B cell (primary cell): ENCODE results near the gene GRK6. TPM values are rescaled to one million over a fixed set of nuclear protein-coding genes. Genes with fewer than 3 reads are reported as not detected.

ENCODE experiments used
- ATAC-seq: fragments of 200-7000 bp; cut with Tn5 transposase; one replicate; pipeline ENCODE4 v1.10.0; 2021; ENCODE audit warnings: low read depth, mild to moderate bottlenecking, moderate number of reproducible peaks, moderate library complexity
- CTCF ChIA-PET: fragments of 350-600 bp; sonication (Branson Sonifier 250); formaldehyde crosslinking; loops from one replicate; lab custom pipeline; 2021; ENCODE audit warnings: antibody characterized with exemption, inconsistent platforms; lab: Charles Lee
- POLR2A ChIA-PET: fragments of 350-600 bp; sonication (Branson Sonifier 250); formaldehyde crosslinking; loops from one replicate; lab custom pipeline; 2021; ENCODE audit warnings: antibody characterized with exemption; lab: Charles Lee
- DNase-seq: peaks from one replicate; pipeline ENCODE4 v3.0.0; 2013
- H2AFZ ChIP-seq: 2 replicates; pipeline ENCODE4 v1.6.1; 2012; ENCODE audit warnings: mild to moderate bottlenecking, low read depth, low read length; ENCODE audit not compliant: insufficient read depth, poor library complexity, severe bottlenecking
- H3K27ac ChIP-seq, 2 donors: 1 replicate in 1 of 2; 2 replicates in 1 of 2; pipeline ENCODE4 v1.5.1; 2012 to 2013; ENCODE audit warnings: low read length in 2 of 2, mild to moderate bottlenecking in 2 of 2, moderate library complexity in 1 of 2
- H3K27me3 ChIP-seq, 4 experiments: fragments of 200-600 bp in 1 of 4; sonication (generic) in 1 of 4; replicated peaks in 1 of 4; 1 replicate in 2 of 4; 2 replicates in 2 of 4; pipeline versions ENCODE4 v1.6.1 to v1.7.0; 2013 to 2016; ENCODE audit warnings: low read length in 3 of 4, mild to moderate bottlenecking in 2 of 4, mixed read lengths in 1 of 4, moderate library complexity in 1 of 4; ENCODE audit not compliant: insufficient read depth in 4 of 4, control insufficient read depth in 3 of 4; ENCODE audit errors: control extremely low read depth in 1 of 4
- H3K36me3 ChIP-seq, 2 experiments: replicated peaks in 1 of 2; 1 replicate in 1 of 2; 2 replicates in 1 of 2; pipeline versions ENCODE4 v1.6.1 to v1.7.1; 2013; ENCODE audit warnings: low read length in 1 of 2; ENCODE audit not compliant: insufficient read depth in 2 of 2, control insufficient read depth in 1 of 2; ENCODE audit errors: control extremely low read depth in 1 of 2, extremely low read depth in 1 of 2
- H3K4me1 ChIP-seq, 2 donors: fragments of 200-600 bp in 1 of 2; sonication (generic) in 1 of 2; 1 replicate in 1 of 2; 2 replicates in 1 of 2; pipeline versions ENCODE4 v1.5.1 to v1.6.1; 2013 to 2017; ENCODE audit warnings: low read length in 2 of 2; ENCODE audit not compliant: control insufficient read depth in 2 of 2, insufficient read depth in 2 of 2
- H3K4me2 ChIP-seq: replicated peaks from 2 replicates; pipeline ENCODE3; 2012; ENCODE audit warnings: mild to moderate bottlenecking, low read depth, low read length; ENCODE audit not compliant: poor library complexity, severe bottlenecking
- H3K4me3 ChIP-seq, 5 experiments: fragments of 200-600 bp in 1 of 5; sonication (generic) in 1 of 5; 1 replicate in 3 of 5; 2 replicates in 2 of 5; pipeline versions ENCODE4 v1.5.1 to v1.7.0; 2011 to 2016; ENCODE audit warnings: low read length in 4 of 5, mild to moderate bottlenecking in 4 of 5, low read depth in 2 of 5, control low read depth in 1 of 5, moderate library complexity in 1 of 5; ENCODE audit not compliant: insufficient read depth in 1 of 5; ENCODE audit errors: control extremely low read depth in 1 of 5, extremely low read depth in 1 of 5
- H3K79me2 ChIP-seq: fragments of 200-600 bp; sonication (generic); one replicate; pipeline ENCODE4 v1.6.0; 2016; ENCODE audit warnings: low read length; ENCODE audit not compliant: control insufficient read depth, insufficient read depth
- H3K9ac ChIP-seq: fragments of 200-600 bp; sonication (generic); 2 replicates; pipeline ENCODE4 v1.6.1; 2017; ENCODE audit warnings: mild to moderate bottlenecking, low read length, moderate library complexity
- H3K9me3 ChIP-seq, 3 donors: one replicate each; pipeline versions ENCODE4 v1.6.1 to v1.7.1; 2013; ENCODE audit warnings: low read length in 2 of 3; ENCODE audit not compliant: control insufficient read depth in 2 of 3, insufficient read depth in 1 of 3; ENCODE audit errors: control extremely low read depth in 1 of 3
- H4K20me1 ChIP-seq: 2 replicates; pipeline ENCODE4 v1.6.0; 2012; ENCODE audit warnings: mild to moderate bottlenecking, low read length; ENCODE audit not compliant: insufficient read depth, control insufficient read depth, poor library complexity, severe bottlenecking
- H3K27ac Mint-ChIP-seq: one replicate; pipeline ENCODE4 v1.8.0; 2021; ENCODE audit warnings: mixed read lengths
- H3K27me3 Mint-ChIP-seq: one replicate; pipeline ENCODE4 v1.8.0; 2021; ENCODE audit warnings: mixed read lengths
- H3K4me1 Mint-ChIP-seq: one replicate; pipeline ENCODE4 v1.8.0; 2021; ENCODE audit warnings: mixed read lengths
- H3K4me3 Mint-ChIP-seq: one replicate; pipeline ENCODE4 v1.8.0; 2021; ENCODE audit warnings: mixed read lengths
- H3K9me3 Mint-ChIP-seq: one replicate; pipeline ENCODE4 v1.8.0; 2022; ENCODE audit warnings: mixed read lengths; ENCODE audit not compliant: insufficient read depth
- CTCF ChIP-seq: fragments of 200-600 bp; IDR thresholded peaks from one replicate; pipeline ENCODE4 v1.8.0; 2022; ENCODE audit warnings: antibody characterized with exemption, mild to moderate bottlenecking
- EZH2 ChIP-seq: IDR thresholded peaks from 2 replicates; pipeline ENCODE4 v1.6.1; 2012; ENCODE audit warnings: borderline replicate concordance, low read depth, mild to moderate bottlenecking, moderate library complexity, low read length; ENCODE audit not compliant: insufficient read depth, poor library complexity, severe bottlenecking
- WGBS: methylation state at CpG from one replicate; pipeline ENCODE4 v1.1.5; 2013; ENCODE audit warnings: missing lambda C conversion rate; ENCODE audit not compliant: insufficient coverage; 5-methylcytosine and 5-hydroxymethylcytosine counted together
- intact Hi-C: fragments of 100-400 bp; cut with micrococcal nuclease; formaldehyde crosslinking; loops from one replicate; pipeline ENCODE4 v1.10.0; 2022
- polyA plus RNA-seq: library from polyadenylated mRNA; depleted of rRNA; stranded (reverse); fragments of >200 nt; gene quantifications from 2 replicates; pipeline ENCODE4 v1.2.3, GENCODE V29; 2012
- total RNA-seq, 2 donors: library from RNA; stranded (reverse); fragments of 120-200 nt in 1 of 2; gene quantifications; 1 replicate in 1 of 2; 2 replicates in 1 of 2; pipeline versions ENCODE4 v1.2.3 to v1.2.4, GENCODE V29; 2013 to 2022

GRK6 gene
- total and polyA plus RNA-seq, 2 donors (not counting 1 experiment from before 2014, with no cell fraction given) = 155 to 173 TPM

GRCh38 chr5:177462021-177462670, 35.7 kb downstream of the GRK6 start:
- Histone ChIP-seq H3K4me2 (no peak overlapping the region), H3K9ac (no peak overlapping the region), H3K27me3 (no peaks in the 10 kb centered on the region), H3K9me3 (peaks cover 0 to 3% (median 0%) of the 10 kb centered on the region in 3 donors), H3K27ac (no peak overlapping the region), H3K36me3 (no peaks in the 10 kb centered on the region), H3K79me2 (no peaks in the 10 kb centered on the region), H4K20me1 (peaks cover under 1% of the 10 kb centered on the region), H2AFZ (no peak overlapping the region), H3K4me3 (no peak overlapping the region), H3K4me1 (peaks cover 0 to 3% of the 10 kb centered on the region in 2 donors)
- H3K9me3 Mint-ChIP-seq = peaks cover 2% of the 10 kb centered on the region
- ChIA-PET CTCF (no interaction called here), POLR2A (interaction anchor here (0.6 kb wide), 1 partner anchor 118 kb away, joined by 7 read pairs; no protein-coding TSS in a partner anchor)
- no peak for ATAC-seq
- 44% methylated on average over 21 of the region's 27 CpGs for WGBS
- no peak overlapping the region for H3K4me3 Mint-ChIP-seq
- TF ChIP-seq CTCF = no peak
- TF ChIP-seq EZH2 = no peak
- no peaks in the 10 kb centered on the region for H3K27me3 Mint-ChIP-seq
- intact Hi-C loops = no loop called here
- DNase-seq = no peak
- H3K4me1 Mint-ChIP-seq = peaks cover 3% of the 10 kb centered on the region
- H3K27ac Mint-ChIP-seq = no peak overlapping the region

- Histone ChIP-seq H3K4me3 (no peak overlapping the region), H3K27me3 (no peaks in the 10 kb centered on the region), H3K36me3 (no peaks in the 10 kb centered on the region), H2AFZ (no peak overlapping the region), H3K27ac (no peak overlapping the region), H3K9ac (no peak overlapping the region), H3K4me2 (no peak overlapping the region), H4K20me1 (no peaks in the 10 kb centered on the region), H3K9me3 (no peaks in the 10 kb centered on the region), H3K4me1 (no peaks in the 10 kb centered on the region), H3K79me2 (no peaks in the 10 kb centered on the region)
- no peak overlapping the region for H3K4me3 Mint-ChIP-seq
- no peak for ATAC-seq
- 96% methylated on average over 5 of the region's 11 CpGs for WGBS
- H3K27ac Mint-ChIP-seq = peak overlapping the region; percentile 20
- DNase-seq = no peak
- CTCF ChIA-PET = no interaction called here
- peaks cover 2% of the 10 kb centered on the region for H3K9me3 Mint-ChIP-seq
- POLR2A ChIA-PET = no interaction called here
- intact Hi-C loops = no loop called here
- H3K4me1 Mint-ChIP-seq = no peaks in the 10 kb centered on the region
- no peak for TF ChIP-seq EZH2
- no peak for TF ChIP-seq CTCF
- no peaks in the 10 kb centered on the region for H3K27me3 Mint-ChIP-seq
Measured at GRCh38 chr5:177465044-177465443, 38.6 kb downstream of the GRK6 start.
